Measurements from ENCODE around the gene IQCH. TPM values are rescaled to one million over a fixed set of nuclear protein-coding genes. Genes with fewer than 3 reads are reported as not detected.
A peak's percentile ranks its signal among the peaks of the same experiment; 100 is the strongest.

The IQCH gene
- total and polyA plus RNA-seq, 2 of the 4 experiments (the other 2 are of a cell fraction): 0.60 to 2.5 TPM

DNA sequence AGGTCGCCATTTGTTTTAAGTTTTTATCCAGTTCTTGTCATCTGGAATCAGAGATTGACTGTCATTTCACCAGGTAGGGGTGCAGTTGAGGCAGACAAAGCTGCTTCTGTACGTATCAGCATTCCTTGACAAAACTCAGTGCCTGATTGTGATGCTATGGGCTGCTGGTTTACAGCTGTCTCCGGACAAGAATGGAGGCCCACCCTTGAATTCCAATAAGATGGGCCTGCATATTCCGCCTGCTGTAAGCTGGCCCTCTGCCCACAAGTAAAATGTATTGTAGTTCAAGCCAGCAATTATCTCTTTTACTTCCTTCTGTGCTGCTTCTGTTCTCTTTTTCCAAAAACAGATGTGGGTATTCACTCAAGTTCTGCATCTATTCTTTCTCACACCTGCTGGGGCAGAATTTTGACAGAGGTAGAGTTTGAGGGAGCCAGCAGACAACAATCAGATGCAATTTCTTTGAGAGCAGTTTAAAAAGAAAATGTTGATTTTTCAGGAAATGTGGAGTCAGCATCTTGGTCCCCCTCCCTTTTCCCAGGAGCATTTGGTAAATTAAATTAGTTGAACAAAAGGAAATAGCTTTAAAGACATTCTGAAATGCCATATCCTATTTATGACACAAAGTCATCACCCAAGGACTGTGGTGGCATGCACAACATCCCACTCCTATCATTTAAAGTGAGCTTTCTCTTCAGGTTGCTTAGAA lies 53.5 kb downstream of the IQCH start:
- H4K20me1 ChIP-seq (ENCODE audit: insufficient read depth, low read length): no peaks in the 10 kb centered on the region
- ATAC-seq (ENCODE audit: low read depth) (no peak), DNase-seq (no peak)
- ChIA-PET CTCF (no interaction called here), POLR2A (ENCODE audit: unreplicated experiment) (no interaction called here)
- no peak overlapping the region for H3K9ac ChIP-seq (ENCODE audit: low read depth, low read length)
- in situ Hi-C loops (cut with MboI; ENCODE audit: low sequenced_read_pairs): no loop called here
- no peak overlapping the region for H3K4me3 ChIP-seq (ENCODE audit: insufficient read depth, low read depth, low read length)
- no peak overlapping the region for H2BK120ac ChIP-seq (ENCODE audit: low read depth, low read length)
- no peak overlapping the region for H2AFZ ChIP-seq (replicated peaks; ENCODE audit: low read length, poor library complexity)
- no peaks in the 10 kb centered on the region for H3K9me3 ChIP-seq (ENCODE audit: control insufficient read depth, insufficient read depth, low read length)
- TF ChIP-seq MAFK (IDR thresholded peaks at IDR 0.05; ENCODE audit: low read depth, low read length) (peak; percentile 43; the same call in 1 of the 2 replicates), CHD1 (IDR thresholded peaks at IDR 0.05; ENCODE audit: low read depth, low read length) (no peak)
- no peak overlapping the region for H4K8ac ChIP-seq (ENCODE audit: low read depth in 2 of 2, low read length in 2 of 2)
- peaks cover 2% of the 10 kb centered on the region; the same call in 1 of the 2 replicates for H3K4me1 ChIP-seq (ENCODE audit: control insufficient read depth, insufficient read depth, low read length)
- 100% methylated on average over 1 of the region's 4 CpGs; no CpG with 5 or more reads in 1 of the 2 experiments for WGBS, 2 experiments (ENCODE audit: extremely low coverage in 2 of 2, insufficient read length in 1 of 2)
- no TSS peak for BruUV-seq (replicated peaks)
- H3K4me2 ChIP-seq (ENCODE audit: low read depth, low read length): no peak overlapping the region; the same call in 1 of the 2 replicates
- H3K4ac ChIP-seq (ENCODE audit: low read depth, low read length): no peak overlapping the region
- H2BK5ac ChIP-seq (ENCODE audit: low read depth, low read length, poor library complexity, severe bottlenecking): no peak overlapping the region
- H3K14ac ChIP-seq (replicated peaks; ENCODE audit: low read depth, low read length): no peak overlapping the region; the same call in 1 of the 2 replicates
- H3K36me3 ChIP-seq (ENCODE audit: control insufficient read depth, insufficient read depth, low read length): no peaks in the 10 kb centered on the region
- dilution Hi-C loops (cut with HindIII; ENCODE audit: low sequenced_read_pairs, unreplicated experiment): no loop called here
- H3K56ac ChIP-seq (ENCODE audit: extremely low read depth, insufficient read depth, low read length): no peak overlapping the region
- H3K9me1 ChIP-seq (ENCODE audit: insufficient read depth, low read length): peaks cover 2% of the 10 kb centered on the region; the same call in 1 of the 2 replicates
- H3K23ac ChIP-seq (ENCODE audit: low read depth, low read length): no peak overlapping the region
- no peak overlapping the region for H2BK20ac ChIP-seq (ENCODE audit: low read depth, low read length)
- no peak overlapping the region for H3K18ac ChIP-seq (ENCODE audit: low read depth, low read length)
- no peaks in the 10 kb centered on the region for H3K27me3 ChIP-seq (ENCODE audit: control insufficient read depth, insufficient read depth, low read length)
- no peak overlapping the region for H2AK9ac ChIP-seq (replicated peaks; ENCODE audit: low read depth, low read length, poor library complexity)
- no peaks in the 10 kb centered on the region; a peak in 1 of 4 replicates for H3K79me1 ChIP-seq (ENCODE audit: low read depth in 1 of 2, low read length in 2 of 2)
- intact Hi-C loops (cut with micrococcal nuclease): loop anchor here (10.0 kb wide), 1 partner anchor 527 kb away; no protein-coding TSS in a partner anchor
- no peak overlapping the region for H4K91ac ChIP-seq (ENCODE audit: insufficient read depth, low read depth, low read length)
- H4K5ac ChIP-seq (ENCODE audit: low read depth, low read length): no peak overlapping the region
- H2AK5ac ChIP-seq (ENCODE audit: low read depth, low read length): no peak overlapping the region
- no peak overlapping the region for H2BK15ac ChIP-seq (ENCODE audit: low read depth, low read length)
- H3K27ac ChIP-seq (ENCODE audit: insufficient read depth, low read length): no peak overlapping the region
